HepG2 (cell line): Measurements from ENCODE around the gene UTP3. TPM values are rescaled to one million over a fixed set of nuclear protein-coding genes. Genes with fewer than 3 reads are reported as not detected.

Experiments
- ATAC-seq: fragments of 200-7000 bp; cut with Tn5 transposase; 3 replicates; pipeline ENCODE4 v1.9.1; 2020; ENCODE audit warnings: mild to moderate bottlenecking, moderate library complexity
- BruUV-seq: library from RNA; stranded (reverse); fragments of 400-500 nt; replicated peaks from 2 replicates; lab custom pipeline; 2021; lab: Mats Ljungman, UMichigan
- CTCF ChIA-PET: fragments of 300-600 bp; formaldehyde crosslinking; extraction: SDS; loops from one replicate; lab custom pipeline; 2021; ENCODE audit warnings: low total read pairs, inconsistent platforms, low intra/inter-chr PET ratio; lab: Yijun Ruan, JAX
- POLR2A ChIA-PET: fragments of 350-600 bp; sonication (Branson Sonifier 250); formaldehyde crosslinking; loops from one replicate; lab custom pipeline; 2020; ENCODE audit warnings: antibody characterized with exemption, inconsistent platforms; lab: Yijun Ruan, JAX
- DNase-seq: peaks from one replicate; pipeline ENCODE4 v3.0.0-alpha.2; 2015; ENCODE audit warnings: low spot score
- FAIRE-seq: peaks from 3 replicates; lab custom pipeline; 2011; peaks lifted over from hg19 to GRCh38; lab: Jason Lieb, UNC
- H2AFZ ChIP-seq: one replicate; pipeline ENCODE4 v1.6.1; 2011; ENCODE audit warnings: low read length, inconsistent platforms
- H3K27ac ChIP-seq: fragments of 300-600 bp; 3 replicates; pipeline ENCODE4 v1.8.0; 2011; ENCODE audit warnings: mixed run types, mild to moderate bottlenecking, mixed read lengths, low read length, inconsistent platforms; ENCODE audit not compliant: insufficient read depth; ENCODE audit errors: extremely low read length
- H3K27me3 ChIP-seq, 2 experiments: fragments of 200-600 bp in 1 of 2; 2 replicates in 1 of 2; 3 replicates in 1 of 2; pipeline versions ENCODE4 v1.6.0 to v1.8.0; 2011; ENCODE audit warnings: low read length in 2 of 2, mild to moderate bottlenecking in 2 of 2, moderate library complexity in 2 of 2, inconsistent platforms in 1 of 2; ENCODE audit not compliant: insufficient read depth in 2 of 2, control insufficient read depth in 1 of 2
- H3K36me3 ChIP-seq, 2 experiments: fragments of 200-600 bp in 1 of 2; replicated peaks in 1 of 2; 2 replicates in 1 of 2; 3 replicates in 1 of 2; pipeline versions ENCODE4 v1.5.1 to v1.8.0; 2011; ENCODE audit warnings: low read length in 2 of 2, inconsistent platforms in 1 of 2; ENCODE audit not compliant: insufficient read depth in 2 of 2, control insufficient read depth in 1 of 2
- H3K4me1 ChIP-seq: 2 replicates; pipeline ENCODE4 v1.5.1; 2012; ENCODE audit warnings: low read length, inconsistent platforms; ENCODE audit not compliant: insufficient read depth
- H3K4me2 ChIP-seq: 2 replicates; pipeline ENCODE4 v1.6.0; 2011; ENCODE audit warnings: low read depth, low read length, inconsistent platforms
- H3K4me3 ChIP-seq, 3 experiments: fragments of 200-600 bp in 1 of 3; sonication (generic), shearing (Covaris generic) in 1 of 3; replicated peaks in 1 of 3; 2 replicates each; pipeline ENCODE4 v1.5.1; 2011 to 2016; ENCODE audit warnings: low read length in 3 of 3, inconsistent platforms in 2 of 3, low read depth in 2 of 3, mild to moderate bottlenecking in 2 of 3, control low read depth in 1 of 3, mixed read lengths in 1 of 3; ENCODE audit not compliant: insufficient read depth in 1 of 3
- H3K79me2 ChIP-seq: one replicate; pipeline ENCODE4 v1.6.1; 2011; ENCODE audit warnings: low read length, inconsistent platforms; ENCODE audit not compliant: insufficient read depth
- H3K9ac ChIP-seq: 2 replicates; pipeline ENCODE4 v1.6.0; 2011; ENCODE audit warnings: mild to moderate bottlenecking, low read depth, low read length, inconsistent platforms; ENCODE audit not compliant: insufficient read depth
- H3K9me3 ChIP-seq: 2 replicates; pipeline ENCODE4 v1.5.1; 2012; ENCODE audit warnings: mild to moderate bottlenecking, low read length
- H4K20me1 ChIP-seq: 2 replicates; pipeline ENCODE4 v1.6.0; 2011; ENCODE audit warnings: inconsistent platforms, mild to moderate bottlenecking, low read length, moderate library complexity; ENCODE audit not compliant: insufficient read depth
- MEF2D ChIP-seq: sonication (generic); formaldehyde crosslinking; IDR thresholded peaks from 2 replicates; pipeline ENCODE4 v1.5.1; 2020; ENCODE audit warnings: mild to moderate bottlenecking, missing genetic modification reagents
- NCOR1 ChIP-seq: fragments of 200-600 bp; sonication (generic); IDR thresholded peaks from 2 replicates; pipeline ENCODE4 v1.7.0; 2017; ENCODE audit warnings: antibody characterized with exemption, low read length, borderline replicate concordance
- REL ChIP-seq: sonication (generic); formaldehyde crosslinking; conservative IDR thresholded peaks from 2 replicates; pipeline ENCODE4 v1.8.0; 2022; ENCODE audit warnings: mild to moderate bottlenecking, missing genetic modification reagents, moderate library complexity
- RFXANK ChIP-seq: IDR thresholded peaks from 2 replicates; pipeline ENCODE4 v1.6.1; 2016
- SIN3B ChIP-seq: fragments of 150-350 bp; IDR thresholded peaks from 2 replicates; pipeline ENCODE4 v1.6.1; 2014; ENCODE audit warnings: low read length
- SYNCRIP ChIP-seq: fragments of 200-400 bp; formaldehyde crosslinking; IDR thresholded peaks from 2 replicates; pipeline ENCODE4 v1.6.1; 2018; ENCODE audit warnings: mild to moderate bottlenecking, low read depth, low read length; ENCODE audit not compliant: insufficient read depth
- TEAD3 ChIP-seq: optimal IDR thresholded peaks from 2 replicates; pipeline ENCODE3; 2016; ENCODE audit warnings: borderline replicate concordance
- TOPORS ChIP-seq: sonication (generic); formaldehyde crosslinking; IDR thresholded peaks from 2 replicates; pipeline ENCODE4 v1.8.0; 2023; ENCODE audit warnings: mild to moderate bottlenecking, missing genetic modification reagents
- U2AF2 ChIP-seq: fragments of 200-400 bp; formaldehyde crosslinking; IDR thresholded peaks from 2 replicates; pipeline ENCODE4 v1.6.1; 2017; ENCODE audit warnings: low read depth, mild to moderate bottlenecking, low read length
- YEATS2 ChIP-seq: sonication (generic); formaldehyde crosslinking; IDR thresholded peaks from 2 replicates; pipeline ENCODE4 v1.4.0; 2020; ENCODE audit warnings: missing genetic modification reagents, borderline replicate concordance
- ZBTB42 ChIP-seq: sonication (generic); formaldehyde crosslinking; IDR thresholded peaks from 2 replicates; pipeline ENCODE4 v1.5.0; 2020; ENCODE audit warnings: mild to moderate bottlenecking, missing genetic modification reagents
- ZMYM4 ChIP-seq: sonication (generic); formaldehyde crosslinking; IDR thresholded peaks from 2 replicates; pipeline ENCODE4 v1.8.1; 2023; ENCODE audit warnings: mild to moderate bottlenecking, missing genetic modification reagents
- ZNF574 ChIP-seq: sonication (generic); formaldehyde crosslinking; IDR thresholded peaks from 2 replicates; pipeline ENCODE4 v1.4.0; 2020; ENCODE audit warnings: missing genetic modification reagents
- ZNF724P ChIP-seq: sonication (generic); formaldehyde crosslinking; IDR thresholded peaks from 2 replicates; pipeline ENCODE4 v1.8.0; 2022; ENCODE audit warnings: missing genetic modification reagents, borderline replicate concordance
- ZNF740 ChIP-seq: sonication (generic); formaldehyde crosslinking; IDR thresholded peaks from 2 replicates; pipeline ENCODE4 v1.4.0; 2020; ENCODE audit warnings: missing genetic modification reagents
- ZNF747 ChIP-seq: sonication (generic); formaldehyde crosslinking; IDR thresholded peaks from 2 replicates; pipeline ENCODE4 v1.8.1; 2023; ENCODE audit warnings: missing genetic modification reagents, mild to moderate bottlenecking, borderline replicate concordance
- whole genome bisulfite sequencing: methylation state at CpG from one replicate; pipeline ENCODE4 v1.1.6; 2017; ENCODE audit warnings: low lambda C conversion rate; 5-methylcytosine and 5-hydroxymethylcytosine counted together
- in situ Hi-C: cut with HindIII; loops from 2 replicates; pipeline ENCODE4 v1.10.0; 2017; ENCODE audit warnings: low pct_unique_long_range_greater_than_20kb; ENCODE audit not compliant: extremely low pct_ligation_motif_present
- intact Hi-C: fragments of 100-400 bp; cut with micrococcal nuclease; formaldehyde crosslinking; loops from one replicate; pipeline ENCODE4 v1.10.0; 2022; ENCODE audit not compliant: unreplicated experiment
- polyA plus RNA-seq, 8 experiments: library from polyadenylated mRNA; depleted of rRNA in 3 of 8; stranded (reverse) in 7 of 8; unstranded in 1 of 8; fragments of >200 nt; fragmentation: Illumina TruSeq in 4 of 8; extraction: Trizol in 4 of 8; gene quantifications; 2 replicates each; pipeline versions ENCODE4 v1.2.1 to v1.2.3, GENCODE V29; 2011 to 2016; ENCODE audit warnings: low read depth in 4 of 8, missing spikeins in 1 of 8, mixed read lengths in 1 of 8; ENCODE audit not compliant: insufficient read depth in 1 of 8
- total RNA-seq, 5 experiments: library from RNA; depleted of rRNA; stranded (reverse); fragments of >200 nt; fragmentation: Illumina TruSeq; extraction: Trizol; gene quantifications; 2 replicates each; pipeline ENCODE4 v1.2.3, GENCODE V29; 2016; ENCODE audit warnings: low read depth in 1 of 5
- TF ChIP-seq, protein P1 (sequence below): sonication (generic); formaldehyde crosslinking; IDR thresholded peaks from 2 replicates; pipeline ENCODE4 v1.5.0; 2020; ENCODE audit warnings: missing genetic modification reagents

UTP3 gene
- total and polyA plus RNA-seq, 2 of the 13 experiments (the other 11 are each of a cell fraction or from before 2014, with no cell fraction given), result 6.9 to 19.5 TPM

DNA sequence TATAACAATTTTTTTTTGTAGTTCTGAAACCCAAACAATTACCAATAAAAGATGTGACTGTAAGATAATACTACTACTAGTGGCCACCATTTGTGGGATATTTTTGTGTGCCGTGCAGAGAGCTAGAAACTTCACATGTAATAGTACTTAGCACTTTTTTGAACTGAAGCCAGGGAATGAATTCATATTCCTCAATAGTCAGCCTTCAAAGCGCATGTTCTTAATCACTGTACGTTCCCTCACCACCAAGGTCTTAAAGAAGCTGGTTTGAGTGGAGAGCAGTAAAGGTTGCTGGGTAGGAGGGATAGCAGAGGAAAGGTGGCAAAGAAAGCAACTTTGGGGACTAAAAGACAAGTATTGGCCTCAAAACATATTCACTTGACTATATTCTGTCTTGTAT is 23.8 kb downstream of the UTP3 start:
- peaks cover 32% of the 10 kb centered on the region for H3K79me2 ChIP-seq
- H3K9me3 ChIP-seq, result no peaks in the 10 kb centered on the region
- CTCF ChIA-PET, result no interaction called here
- FAIRE-seq, result no peak
- 97% methylated on average over 3 of the region's 3 CpGs for WGBS
- no peak overlapping the region for H3K4me2 ChIP-seq
- peaks cover 77% of the 10 kb centered on the region for H3K4me1 ChIP-seq
- no peaks in the 10 kb centered on the region for H3K36me3 ChIP-seq
- no peak overlapping the region for H2AFZ ChIP-seq
- no peak for ATAC-seq
- POLR2A ChIA-PET, result no interaction called here
- in situ Hi-C loops (no loop called here), intact Hi-C loops (no loop called here)
- no TSS peak for BruUV-seq
- DNase-seq, result no peak
- H3K27ac ChIP-seq, result peak overlapping the region; percentile 7
- H3K27me3 ChIP-seq, result no peaks in the 10 kb centered on the region
- no peak for TF ChIP-seq ZBTB42
- TF ChIP-seq MEF2D (CRISPR knock-in tag), result no peak
- no peak for TF ChIP-seq TEAD3 (CRISPR knock-in tag)
- no peak for TF ChIP-seq REL (CRISPR knock-in tag)
- no peak for TF ChIP-seq ZMYM4 (CRISPR knock-in tag)
- no peak for TF ChIP-seq ZNF740 (CRISPR knock-in tag)
- no peak for TF ChIP-seq SYNCRIP
- no peak for TF ChIP-seq U2AF2
- no peak for TF ChIP-seq RFXANK
- no peak for TF ChIP-seq YEATS2
- TF ChIP-seq ZNF747 (CRISPR knock-in tag), result no peak
- TF ChIP-seq, protein P1, sequence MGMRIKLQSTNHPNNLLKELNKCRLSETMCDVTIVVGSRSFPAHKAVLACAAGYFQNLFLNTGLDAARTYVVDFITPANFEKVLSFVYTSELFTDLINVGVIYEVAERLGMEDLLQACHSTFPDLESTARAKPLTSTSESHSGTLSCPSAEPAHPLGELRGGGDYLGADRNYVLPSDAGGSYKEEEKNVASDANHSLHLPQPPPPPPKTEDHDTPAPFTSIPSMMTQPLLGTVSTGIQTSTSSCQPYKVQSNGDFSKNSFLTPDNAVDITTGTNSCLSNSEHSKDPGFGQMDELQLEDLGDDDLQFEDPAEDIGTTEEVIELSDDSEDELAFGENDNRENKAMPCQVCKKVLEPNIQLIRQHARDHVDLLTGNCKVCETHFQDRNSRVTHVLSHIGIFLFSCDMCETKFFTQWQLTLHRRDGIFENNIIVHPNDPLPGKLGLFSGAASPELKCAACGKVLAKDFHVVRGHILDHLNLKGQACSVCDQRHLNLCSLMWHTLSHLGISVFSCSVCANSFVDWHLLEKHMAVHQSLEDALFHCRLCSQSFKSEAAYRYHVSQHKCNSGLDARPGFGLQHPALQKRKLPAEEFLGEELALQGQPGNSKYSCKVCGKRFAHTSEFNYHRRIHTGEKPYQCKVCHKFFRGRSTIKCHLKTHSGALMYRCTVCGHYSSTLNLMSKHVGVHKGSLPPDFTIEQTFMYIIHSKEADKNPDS (CRISPR knock-in tag), result no peak
- no peak for TF ChIP-seq TOPORS
- TF ChIP-seq SIN3B, result no peak
- no peak for TF ChIP-seq NCOR1
- no peak for TF ChIP-seq ZNF724P (CRISPR knock-in tag)
- no peak for TF ChIP-seq ZNF574 (CRISPR knock-in tag)
- no peak overlapping the region for H3K4me3 ChIP-seq
- no peaks in the 10 kb centered on the region for H4K20me1 ChIP-seq
- H3K9ac ChIP-seq, result no peak overlapping the region
